ENCODE results near the gene NRBF2.
"Not testable (repeated sequence)": the region's sequence is repeated elsewhere in the genome, so short reads cannot be mapped to it uniquely, and the experiment has no call there.

The NRBF2 gene

DNA sequence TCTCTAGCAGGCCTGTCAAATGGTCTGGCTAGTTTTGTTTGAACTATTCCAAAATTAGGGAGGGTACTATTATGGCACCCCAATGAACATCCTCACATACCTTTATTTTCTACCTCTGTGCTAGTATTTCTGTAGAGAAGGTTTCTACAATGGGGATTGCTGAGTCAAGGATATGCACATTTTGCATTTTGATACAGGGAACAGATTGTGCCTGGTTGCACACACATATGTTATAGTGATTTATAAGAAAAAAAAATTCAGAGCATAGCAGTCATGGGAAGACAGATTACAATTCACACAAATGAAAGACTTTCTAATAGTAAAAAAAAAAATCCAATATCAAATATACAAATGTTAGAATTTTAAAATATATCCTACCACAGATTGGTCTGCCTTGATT is 14.1 kb upstream of the NRBF2 start:
- no peak for DNase-seq

DNA sequence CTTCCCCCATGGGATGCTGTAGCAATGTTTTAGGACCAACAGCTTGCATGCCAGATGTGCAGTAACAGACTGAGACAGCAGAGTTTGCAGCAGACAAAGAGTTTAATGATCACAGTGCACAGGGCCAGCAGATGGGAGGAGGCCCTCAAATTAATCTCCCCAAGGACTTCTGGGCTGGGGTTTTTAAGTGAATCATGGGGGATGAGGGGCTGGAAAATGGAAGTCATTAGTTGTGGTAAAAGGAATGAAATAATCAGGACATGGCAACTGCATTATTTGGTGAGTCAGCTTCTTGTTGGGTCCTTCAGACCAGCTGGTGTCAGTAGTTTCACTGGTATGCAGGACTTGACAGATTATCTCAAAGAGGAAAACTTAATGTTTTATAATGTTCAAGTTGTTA is 12.6 kb upstream of the NRBF2 start:
- no peak for DNase-seq

DNA sequence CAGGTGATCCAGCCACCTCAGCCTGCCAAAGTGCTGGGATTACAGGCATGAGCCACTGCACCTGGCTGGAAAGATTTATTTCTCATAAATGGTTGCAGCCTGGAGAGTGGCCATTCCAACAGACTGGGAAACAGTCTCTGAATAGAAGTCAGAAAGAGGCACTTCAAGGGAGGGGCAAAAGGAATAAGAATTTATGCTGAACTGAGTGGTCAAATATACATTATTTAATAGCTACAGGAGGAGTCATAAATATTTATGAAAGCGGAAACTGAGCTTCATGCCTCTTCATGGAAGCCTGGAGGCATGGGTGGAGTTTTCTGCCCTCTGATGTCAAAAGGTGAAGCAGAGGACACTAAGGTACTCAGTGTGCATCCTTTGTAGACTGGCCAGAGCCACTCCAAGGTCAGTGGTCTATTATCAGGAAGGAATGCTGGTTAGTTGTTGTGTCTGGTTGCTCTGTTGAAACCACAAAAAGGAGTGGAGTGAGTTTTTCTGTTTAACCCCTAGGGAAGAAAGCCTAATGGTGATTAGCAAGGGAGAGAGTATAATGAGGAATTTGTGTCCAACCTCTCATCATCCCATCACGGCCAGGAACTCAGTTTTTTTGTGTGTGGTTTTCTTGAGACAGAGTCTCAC is 9.3 kb upstream of the NRBF2 start:
- no peak for DNase-seq

DNA sequence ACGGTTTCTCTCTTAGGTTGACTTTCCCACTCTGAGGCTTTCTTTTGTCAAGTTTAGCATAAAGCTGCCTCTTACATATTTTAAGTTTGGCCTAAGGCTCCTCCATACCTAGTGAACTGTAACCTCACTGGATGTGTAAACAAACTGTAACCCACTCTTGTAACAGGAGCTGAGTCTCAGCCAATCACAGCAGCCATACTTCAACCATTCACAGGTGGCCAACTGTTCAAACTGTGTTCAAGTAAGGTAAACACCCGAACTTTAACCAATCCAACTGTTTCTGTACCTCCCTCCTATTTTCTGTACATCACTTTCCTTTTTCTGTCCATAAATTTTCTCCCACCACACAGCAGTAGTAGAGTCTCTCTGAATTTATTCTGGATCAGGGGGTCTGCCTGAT is 7.7 kb upstream of the NRBF2 start:
- no peak for DNase-seq

DNA sequence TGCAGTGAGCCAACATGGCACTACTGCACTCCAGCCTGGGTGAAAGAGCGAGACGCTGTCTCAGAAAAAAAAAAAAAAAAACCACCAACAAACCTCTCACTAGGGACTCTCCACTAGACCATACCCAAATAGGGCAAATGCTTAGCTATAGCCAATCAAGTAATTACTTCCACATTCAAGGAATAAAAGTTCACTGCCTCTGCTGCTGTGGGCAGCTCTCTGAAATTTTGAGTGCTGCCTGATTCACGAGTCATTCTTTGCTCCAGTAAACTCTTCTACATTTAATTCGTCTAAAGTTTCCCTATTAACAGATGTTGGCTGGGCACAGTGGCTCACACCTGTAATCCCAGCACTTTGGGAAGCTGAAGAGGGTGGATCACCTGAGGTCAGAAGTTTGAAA is 4.7 kb upstream of the NRBF2 start:
- no peak for DNase-seq

DNA sequence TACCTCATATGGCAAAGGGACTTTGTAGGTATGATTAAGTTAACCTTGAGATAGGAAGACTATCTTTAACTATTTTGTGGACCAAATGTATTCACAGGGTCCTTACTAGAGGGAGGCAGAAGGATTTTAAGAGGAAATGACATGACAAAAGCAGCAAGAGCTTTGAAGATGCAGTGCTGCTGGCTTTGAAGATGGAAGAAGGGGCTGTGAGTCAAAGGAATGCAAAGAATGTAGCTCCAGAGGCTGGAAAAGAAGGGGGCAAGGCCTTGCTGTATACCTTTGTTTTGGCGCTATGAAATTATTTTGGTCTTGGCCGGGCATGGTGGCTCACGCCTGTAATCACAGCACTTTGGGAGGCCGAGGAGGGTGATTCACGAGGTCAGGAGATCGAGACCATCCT is 3.2 kb upstream of the NRBF2 start:
- no peak for DNase-seq

DNA sequence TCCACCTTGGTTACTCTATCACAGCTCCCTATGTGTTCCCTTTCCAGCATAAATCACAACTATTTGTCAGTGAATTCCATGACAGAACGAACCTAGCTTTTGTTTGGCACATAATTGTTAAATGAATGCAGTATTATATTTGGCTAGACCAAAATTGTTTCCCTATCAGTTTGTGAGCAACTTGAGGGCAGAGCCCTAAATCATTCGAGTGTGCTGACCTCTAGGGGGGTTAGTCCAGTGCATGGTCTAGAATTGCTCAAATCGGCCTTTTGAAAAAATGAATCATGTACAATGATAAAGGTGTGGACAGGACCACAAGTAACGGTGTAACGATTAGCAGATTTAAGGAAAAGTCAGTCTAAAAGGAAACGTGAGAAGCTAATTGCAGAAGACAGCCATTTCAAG is 475 bp upstream of the NRBF2 start:
- no peak for DNase-seq

DNA sequence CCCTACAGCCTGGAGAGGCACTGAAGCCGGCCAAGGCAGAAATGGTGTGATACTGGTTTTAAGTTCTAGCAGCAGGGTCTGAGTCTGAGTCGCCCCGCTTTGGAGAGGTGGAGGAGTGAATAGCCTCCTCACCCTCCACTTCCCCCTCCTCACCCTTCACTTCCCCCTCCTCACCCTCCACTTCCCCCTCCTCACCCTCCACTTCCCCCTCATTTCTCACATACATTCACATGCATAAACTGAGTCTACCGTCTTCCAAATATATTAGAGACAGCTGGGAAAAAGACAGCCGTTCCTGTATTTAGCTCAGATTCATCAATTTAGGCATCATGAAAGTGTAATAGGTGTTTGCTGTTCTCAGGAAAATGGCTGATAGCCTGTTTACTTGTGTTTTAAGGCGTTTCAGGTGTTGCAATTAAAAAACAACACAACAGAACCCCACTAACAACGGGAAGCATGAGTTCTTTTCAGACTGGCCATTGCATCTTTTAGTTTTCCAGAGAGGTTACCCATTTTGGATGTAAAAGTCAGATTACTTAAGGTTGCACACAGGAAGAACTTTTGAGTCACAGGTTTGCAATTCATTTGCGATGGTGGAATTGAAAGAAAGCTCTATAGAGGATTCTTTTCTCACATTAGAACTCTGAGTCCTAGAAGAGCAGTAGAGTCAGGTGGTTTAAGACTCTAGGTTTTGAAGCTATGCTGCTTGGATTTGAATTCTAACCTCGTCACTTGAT is 861 bp downstream of the NRBF2 start:
- DNase-seq = no peak

DNA sequence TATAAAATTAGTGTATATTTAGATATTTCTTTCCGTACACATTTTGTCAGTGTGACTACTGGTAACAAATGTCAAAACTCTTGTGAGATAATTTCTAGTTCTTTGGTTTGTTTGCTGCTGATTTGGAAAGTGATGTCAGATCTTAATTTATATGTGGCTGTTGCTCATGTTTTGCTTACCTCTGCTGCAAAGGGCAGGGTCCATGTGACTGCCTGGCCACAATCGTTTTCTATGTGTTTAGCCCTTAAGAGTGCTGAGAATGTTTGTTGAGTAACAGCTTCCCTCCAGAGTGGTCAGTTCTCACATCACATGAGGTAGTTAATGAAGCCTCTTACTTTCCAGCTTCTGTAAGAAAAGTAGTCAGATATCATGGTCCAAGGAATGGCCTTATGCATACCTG is 4.2 kb downstream of the NRBF2 start:
- DNase-seq = no peak

DNA sequence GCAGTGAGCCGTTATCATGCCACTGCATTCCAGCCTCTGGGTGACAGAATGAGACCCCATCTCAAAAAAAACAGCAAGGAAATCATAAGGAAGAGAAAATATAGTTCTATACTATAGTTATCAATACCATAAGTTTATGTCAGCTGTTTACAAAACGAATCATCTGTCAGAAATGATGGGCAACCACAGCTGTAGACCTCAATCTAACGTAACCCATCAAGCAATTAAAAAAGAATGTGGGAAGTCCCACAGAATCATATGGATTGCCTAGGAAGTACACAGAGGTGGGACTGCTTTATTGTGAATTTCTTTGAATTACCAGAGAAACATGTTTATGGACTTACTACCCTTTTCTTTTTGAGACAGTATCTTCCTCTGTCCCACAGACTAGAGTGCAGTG is 6.9 kb downstream of the NRBF2 start:
- no peak for DNase-seq

DNA sequence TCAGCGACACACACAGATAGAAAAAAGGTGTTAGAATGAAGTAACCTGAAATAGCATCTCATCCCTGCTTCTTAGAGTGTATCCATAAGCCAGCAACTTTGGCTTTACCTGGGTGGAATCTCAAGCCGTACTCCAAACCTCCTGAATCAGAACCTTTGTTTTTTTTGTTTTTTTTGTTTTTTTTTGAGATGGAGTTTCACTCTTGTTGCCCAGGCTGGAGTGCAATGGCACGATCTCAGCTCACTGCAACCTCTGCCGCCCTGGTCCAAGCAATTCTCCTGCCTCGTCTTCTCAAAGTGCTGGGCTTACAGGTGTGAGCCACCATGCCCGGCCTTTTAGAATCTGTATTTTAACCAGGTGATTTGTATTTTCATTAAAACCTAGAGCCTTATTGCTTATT is 9.0 kb downstream of the NRBF2 start:
- DNase-seq = no peak

DNA sequence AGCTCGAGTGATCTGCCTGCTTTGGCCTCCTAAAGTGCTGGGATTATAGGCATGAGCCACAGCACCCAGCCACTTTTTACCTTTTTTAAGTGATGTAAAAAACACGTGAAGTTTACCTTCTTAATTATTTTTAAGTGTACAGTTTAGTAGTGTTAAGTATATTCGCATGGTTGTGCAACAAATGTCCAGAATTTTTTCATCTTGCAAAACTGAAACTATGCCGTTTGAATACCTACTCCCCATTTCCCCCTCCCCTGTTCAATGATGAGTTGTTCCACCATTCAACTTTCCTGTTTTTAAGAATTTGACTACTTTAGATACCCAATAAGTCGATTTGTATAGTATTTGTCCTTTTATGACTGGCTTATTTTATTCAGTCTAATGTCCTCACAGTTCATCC is 10.9 kb downstream of the NRBF2 start:
- DNase-seq = no peak

DNA sequence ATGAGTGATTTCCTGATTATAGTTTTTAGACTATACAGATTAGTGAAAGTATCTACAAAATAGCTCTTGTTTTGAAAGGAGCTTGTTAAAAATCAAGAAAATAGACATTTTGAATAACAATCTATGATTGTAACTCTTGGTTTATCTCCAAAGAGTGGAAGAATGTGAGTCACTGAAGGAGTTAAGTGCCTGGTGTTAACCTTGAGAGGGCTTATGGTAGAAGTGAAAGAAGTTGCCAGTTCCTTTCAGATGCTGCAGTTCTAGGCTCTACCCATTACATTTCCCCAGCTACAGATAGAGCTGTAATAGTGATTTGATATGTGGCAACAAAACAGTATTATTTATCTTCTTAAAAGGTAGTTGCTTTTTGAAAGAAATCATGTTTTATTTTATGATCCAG is 12.7 kb downstream of the NRBF2 start:
- DNase-seq = no peak

DNA sequence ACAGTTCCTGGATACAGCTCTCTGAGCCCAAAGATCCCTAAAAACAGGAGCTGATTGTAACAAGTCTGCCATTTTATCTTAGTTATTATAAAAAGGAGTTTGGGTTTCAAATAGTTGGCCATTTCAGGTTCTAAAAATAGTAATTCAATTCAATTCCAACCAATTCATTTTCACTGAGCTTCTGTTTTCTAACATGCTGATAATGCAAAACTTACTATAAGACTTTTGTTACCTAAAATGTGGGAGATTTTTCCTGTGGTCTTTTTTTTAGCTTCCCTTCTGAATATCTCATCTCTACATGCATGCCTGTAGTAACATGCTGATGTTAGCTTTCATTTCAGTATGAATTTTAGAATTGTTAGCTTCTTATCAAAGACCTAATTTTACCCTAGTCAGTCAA is 13.4 kb downstream of the NRBF2 start:
- DNase-seq = no peak

DNA sequence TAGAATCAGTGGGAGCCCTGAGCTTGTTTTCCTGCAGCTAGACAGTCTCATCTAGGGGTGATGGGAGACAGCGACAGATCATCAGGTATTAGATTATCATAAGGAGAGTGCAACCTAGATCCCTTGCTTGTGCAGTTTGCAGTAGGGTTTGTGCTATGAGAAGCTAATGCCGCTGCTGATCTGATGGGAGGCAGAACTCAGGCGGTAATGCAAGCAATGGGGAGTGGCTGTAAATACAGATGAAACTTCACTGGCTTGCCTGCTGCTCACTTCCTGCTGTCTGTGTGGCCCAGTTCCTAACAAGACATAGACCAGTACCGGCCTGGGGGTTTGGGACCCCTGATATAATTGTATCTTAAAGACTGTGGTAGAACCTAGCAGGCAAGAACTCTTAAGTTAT is 17.6 kb downstream of the NRBF2 start:
- no peak for DNase-seq

DNA sequence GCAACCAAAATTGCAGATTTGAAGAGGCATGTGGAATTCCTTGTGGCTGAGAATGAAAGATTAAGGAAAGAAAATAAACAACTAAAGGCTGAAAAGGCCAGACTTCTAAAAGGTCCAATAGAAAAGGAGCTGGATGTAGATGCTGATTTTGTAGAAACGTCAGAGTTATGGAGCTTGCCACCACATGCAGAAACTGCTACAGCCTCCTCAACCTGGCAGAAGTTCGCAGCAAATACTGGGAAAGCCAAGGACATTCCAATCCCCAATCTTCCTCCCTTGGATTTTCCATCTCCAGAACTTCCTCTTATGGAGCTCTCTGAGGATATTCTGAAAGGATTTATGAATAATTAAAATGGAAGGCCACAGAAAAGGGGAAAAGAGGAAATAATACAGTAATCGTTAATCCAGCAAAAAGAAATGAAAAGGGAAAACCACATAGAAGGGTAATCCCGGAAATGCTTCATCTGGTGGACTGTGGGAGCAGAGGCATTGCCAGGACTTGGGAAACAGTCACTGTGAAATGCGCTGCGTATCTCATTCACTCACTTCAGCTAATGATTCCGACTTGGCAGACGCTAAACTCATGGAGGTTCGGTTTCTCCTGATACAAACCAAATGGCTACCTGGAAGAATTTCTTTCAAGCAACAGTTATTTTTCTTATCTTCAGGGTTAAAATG is 20.9 kb downstream of the NRBF2 start:
- DNase-seq = not testable (repeated sequence)

DNA sequence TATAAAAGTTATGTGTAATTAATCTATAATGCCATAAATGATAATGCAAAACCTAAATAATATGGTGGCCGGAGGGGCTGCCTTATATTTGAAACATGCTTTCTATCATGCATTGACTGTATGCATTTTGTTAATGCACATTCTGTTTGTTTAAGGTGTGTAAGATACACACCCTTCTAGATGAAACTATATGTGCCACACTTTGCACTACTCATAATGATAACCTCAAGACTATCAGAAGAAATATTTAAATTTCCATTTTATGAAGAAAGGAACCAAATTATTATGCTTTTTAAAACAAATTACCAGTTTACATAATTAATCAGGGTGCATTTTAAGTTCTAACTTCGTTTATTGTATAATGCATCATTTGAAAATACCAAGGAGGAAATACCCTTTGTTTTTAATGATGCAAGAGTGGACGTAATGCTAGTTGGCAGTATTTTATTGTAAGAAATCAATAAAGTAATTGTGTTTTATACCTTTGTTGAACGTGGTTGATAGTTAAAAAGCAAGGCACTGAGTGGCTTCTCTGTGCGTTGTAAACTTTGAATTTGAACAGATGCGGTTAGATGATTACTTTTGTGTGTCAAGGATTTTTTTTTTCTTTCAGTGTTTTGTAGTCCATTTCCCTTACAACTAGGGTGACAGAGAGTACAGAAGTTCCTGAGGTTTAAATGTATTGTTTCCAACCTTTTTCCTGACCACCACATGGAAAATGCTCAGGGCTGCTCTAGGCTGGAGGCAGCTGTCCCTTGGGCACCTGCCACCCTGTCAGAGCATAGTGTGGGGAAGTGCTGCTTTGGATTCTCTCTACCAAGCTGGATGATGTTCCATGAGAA is 21.6 kb downstream of the NRBF2 start:
- no peak for DNase-seq

DNA sequence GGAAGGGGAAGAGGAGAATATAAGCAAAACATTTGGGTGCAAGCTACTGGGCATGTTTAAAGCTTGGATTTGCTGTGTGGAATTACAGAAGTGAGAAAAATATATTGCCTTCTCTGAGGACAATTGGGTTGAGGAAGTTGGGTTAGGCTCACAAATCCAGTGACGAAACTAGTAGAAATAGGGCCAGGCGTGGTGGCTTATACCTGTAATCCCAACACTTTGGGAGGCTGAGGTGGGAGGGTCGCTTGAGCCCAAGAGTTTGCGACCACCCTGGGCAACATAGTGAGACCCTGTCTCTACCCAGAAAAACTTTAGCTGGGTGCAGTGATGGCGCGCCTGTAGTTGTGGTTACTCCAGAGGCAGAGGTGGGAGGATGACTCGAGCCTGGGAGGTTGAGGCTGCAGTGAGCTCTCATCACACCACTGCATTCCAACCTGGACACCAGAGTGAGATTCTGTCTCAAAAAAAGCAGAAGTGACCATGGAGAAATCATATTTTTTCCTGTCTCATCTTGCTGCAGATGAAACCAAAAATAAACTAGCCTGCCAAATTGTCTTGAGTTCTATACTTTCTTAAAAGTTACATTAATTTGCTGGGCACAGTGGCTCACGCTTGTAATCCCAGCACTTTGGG is 22.4 kb downstream of the NRBF2 start:
- DNase-seq = no peak

DNA sequence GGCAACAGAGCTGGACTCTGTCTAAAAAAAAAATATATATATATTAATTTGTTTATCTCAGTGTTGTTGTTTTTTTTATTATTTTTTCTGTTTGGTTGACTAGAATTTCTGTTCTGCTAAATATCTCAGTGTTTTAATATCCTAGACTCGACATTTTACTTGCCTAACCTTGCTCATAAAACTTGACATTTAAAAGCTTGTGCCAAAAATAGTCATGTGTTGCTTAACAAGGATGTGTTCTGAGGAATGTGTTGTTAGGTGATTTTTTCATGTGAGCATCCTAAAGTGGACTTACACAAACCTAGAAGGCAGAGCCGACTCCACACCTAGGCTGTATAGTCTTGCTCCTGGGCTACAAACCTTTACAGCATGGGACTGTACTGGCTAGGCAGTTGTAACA is 23.1 kb downstream of the NRBF2 start:
- no peak for DNase-seq

DNA sequence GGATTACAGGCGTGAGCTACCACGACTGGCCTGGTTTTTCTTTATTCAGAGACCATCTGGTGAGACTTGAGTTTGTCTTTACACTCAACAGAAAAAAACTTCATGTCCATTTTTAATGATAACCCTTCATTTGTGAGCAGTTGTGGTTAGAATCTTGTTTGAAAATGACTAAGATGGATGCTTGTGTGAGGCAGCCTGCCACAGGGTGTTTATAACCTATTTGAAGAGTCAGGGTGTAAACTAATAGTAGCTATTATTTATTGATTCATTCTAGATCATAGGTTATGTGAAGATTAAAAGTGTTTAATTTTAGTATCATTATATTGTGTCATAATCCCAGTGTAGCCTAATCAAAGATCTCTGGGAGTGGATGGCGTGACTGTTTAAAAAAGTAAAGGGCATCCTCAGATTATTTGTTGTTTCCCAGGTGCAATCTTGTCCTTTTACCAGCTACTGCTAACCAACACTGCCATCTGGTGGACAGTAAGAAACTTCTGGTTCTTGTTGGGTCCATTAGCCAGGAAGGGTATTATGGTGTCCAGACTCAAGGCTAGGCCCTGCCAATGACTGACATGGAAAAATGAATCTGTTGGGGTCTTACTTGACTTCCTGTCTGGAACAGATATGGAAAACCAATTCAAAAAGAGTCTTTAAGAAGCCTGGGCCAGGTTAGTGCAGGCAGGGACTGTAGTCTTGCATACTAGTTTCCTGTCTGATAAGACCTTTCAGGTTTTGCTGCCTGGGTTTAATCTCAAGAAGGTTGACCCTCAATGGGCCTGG is 24.9 kb downstream of the NRBF2 start:
- DNase-seq = peak; percentile 57 to 76

DNA sequence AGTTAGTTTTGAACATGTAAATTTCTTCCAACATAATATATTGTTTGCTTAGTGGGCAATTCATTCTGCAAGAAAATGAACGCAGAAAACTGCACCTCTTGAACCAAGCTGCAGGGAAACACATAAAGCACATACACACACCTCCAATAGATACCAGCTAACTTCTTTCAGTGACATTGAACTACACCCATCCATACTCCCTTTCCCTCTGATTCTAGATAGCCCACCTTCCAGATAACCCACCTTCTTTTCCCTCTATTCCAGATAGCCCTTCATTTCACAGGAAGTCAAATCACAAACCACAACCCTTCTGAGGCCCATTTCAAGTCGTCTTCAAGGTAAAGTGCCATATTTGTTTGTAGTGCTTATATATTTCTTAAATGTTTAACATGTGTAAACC is 28.5 kb downstream of the NRBF2 start:
- no peak for DNase-seq

DNA sequence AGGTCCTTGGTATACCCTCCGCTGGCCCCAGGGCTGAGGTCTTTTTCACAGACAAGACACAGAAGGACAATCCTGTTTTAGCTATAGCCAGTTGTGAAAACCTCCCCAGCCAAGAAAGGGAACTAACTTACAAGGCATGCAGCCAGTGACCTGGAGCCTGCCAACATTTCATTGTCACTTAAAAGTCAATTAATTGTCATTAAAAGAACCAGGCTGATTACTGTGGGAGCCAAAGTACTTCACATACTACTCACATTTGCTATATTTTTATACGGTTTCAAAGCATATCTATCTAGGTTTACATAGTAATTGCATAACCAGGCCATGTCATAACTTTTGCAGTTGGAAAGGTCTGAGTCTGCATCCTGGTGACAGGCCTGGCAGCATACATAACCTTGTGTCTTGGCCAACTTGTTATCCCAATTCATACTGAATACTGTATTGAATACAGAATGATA is 31.1 kb downstream of the NRBF2 start:
- no peak for DNase-seq

Data from CD4-positive, alpha-beta T cell treated with Interleukin-4 for 1 hour (primary cell).